ENCODE measurements around the gene EML1. TPM values are rescaled to one million over a fixed set of nuclear protein-coding genes. Genes with fewer than 3 reads are reported as not detected.

The EML1 gene, protein sequence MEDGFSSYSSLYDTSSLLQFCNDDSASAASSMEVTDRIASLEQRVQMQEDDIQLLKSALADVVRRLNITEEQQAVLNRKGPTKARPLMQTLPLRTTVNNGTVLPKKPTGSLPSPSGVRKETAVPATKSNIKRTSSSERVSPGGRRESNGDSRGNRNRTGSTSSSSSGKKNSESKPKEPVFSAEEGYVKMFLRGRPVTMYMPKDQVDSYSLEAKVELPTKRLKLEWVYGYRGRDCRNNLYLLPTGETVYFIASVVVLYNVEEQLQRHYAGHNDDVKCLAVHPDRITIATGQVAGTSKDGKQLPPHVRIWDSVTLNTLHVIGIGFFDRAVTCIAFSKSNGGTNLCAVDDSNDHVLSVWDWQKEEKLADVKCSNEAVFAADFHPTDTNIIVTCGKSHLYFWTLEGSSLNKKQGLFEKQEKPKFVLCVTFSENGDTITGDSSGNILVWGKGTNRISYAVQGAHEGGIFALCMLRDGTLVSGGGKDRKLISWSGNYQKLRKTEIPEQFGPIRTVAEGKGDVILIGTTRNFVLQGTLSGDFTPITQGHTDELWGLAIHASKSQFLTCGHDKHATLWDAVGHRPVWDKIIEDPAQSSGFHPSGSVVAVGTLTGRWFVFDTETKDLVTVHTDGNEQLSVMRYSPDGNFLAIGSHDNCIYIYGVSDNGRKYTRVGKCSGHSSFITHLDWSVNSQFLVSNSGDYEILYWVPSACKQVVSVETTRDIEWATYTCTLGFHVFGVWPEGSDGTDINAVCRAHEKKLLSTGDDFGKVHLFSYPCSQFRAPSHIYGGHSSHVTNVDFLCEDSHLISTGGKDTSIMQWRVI
- 0.98 and 1.8 TPM in 2 replicates for total RNA-seq

GRCh38 chr14:99793213-99794150, at the start of gene EML1:
Gene EML1 (plus strand): TSS chr14:99793413. CDS start chr14:99793477, 64 bp downstream.
- Mint-ChIP-seq H3K4me3 (peak within 1 kb of the TSS; percentile 59), H3K27ac (peak within 1 kb of the TSS; percentile 46), H3K36me3 (ENCODE audit: low read depth) (no peaks in the 10 kb centered on the region), H3K9me3 (no peaks in the 10 kb centered on the region), H3K4me1 (peaks cover 14% of the 10 kb centered on the region), H3K27me3 (peaks cover 66% of the 10 kb centered on the region)
- intact Hi-C loops (cut with micrococcal nuclease): loop anchor here (5.0 kb wide), 1 partner anchor 111 kb away; the partner anchor contains the start of gene CYP46A1
- DNase-seq: peak; percentile 93

- H3K36me3 Mint-ChIP-seq (ENCODE audit: low read depth): no peaks in the 10 kb centered on the region
- H3K9me3 Mint-ChIP-seq: no peaks in the 10 kb centered on the region
- H3K27me3 Mint-ChIP-seq: peaks cover 17% of the 10 kb centered on the region
- intact Hi-C loops (cut with micrococcal nuclease): no loop called here
- no peak overlapping the region for H3K4me3 Mint-ChIP-seq
- no peak for DNase-seq
- no peak overlapping the region for H3K27ac Mint-ChIP-seq
- no peaks in the 10 kb centered on the region for H3K4me1 Mint-ChIP-seq
These were observed 48.9 kb upstream of the EML1 start for GRCh38 chr14:99744199-99744872.

GRCh38 chr14:99744873-99745224, 48.4 kb upstream of the EML1 start:
- H3K9me3 Mint-ChIP-seq: no peaks in the 10 kb centered on the region
- no peak overlapping the region for H3K4me3 Mint-ChIP-seq
- no peaks in the 10 kb centered on the region for H3K4me1 Mint-ChIP-seq
- no peak overlapping the region for H3K27ac Mint-ChIP-seq
- intact Hi-C loops (cut with micrococcal nuclease): no loop called here
- H3K36me3 Mint-ChIP-seq (ENCODE audit: low read depth): no peaks in the 10 kb centered on the region
- DNase-seq: no peak
- peaks cover 13% of the 10 kb centered on the region for H3K27me3 Mint-ChIP-seq

DNA sequence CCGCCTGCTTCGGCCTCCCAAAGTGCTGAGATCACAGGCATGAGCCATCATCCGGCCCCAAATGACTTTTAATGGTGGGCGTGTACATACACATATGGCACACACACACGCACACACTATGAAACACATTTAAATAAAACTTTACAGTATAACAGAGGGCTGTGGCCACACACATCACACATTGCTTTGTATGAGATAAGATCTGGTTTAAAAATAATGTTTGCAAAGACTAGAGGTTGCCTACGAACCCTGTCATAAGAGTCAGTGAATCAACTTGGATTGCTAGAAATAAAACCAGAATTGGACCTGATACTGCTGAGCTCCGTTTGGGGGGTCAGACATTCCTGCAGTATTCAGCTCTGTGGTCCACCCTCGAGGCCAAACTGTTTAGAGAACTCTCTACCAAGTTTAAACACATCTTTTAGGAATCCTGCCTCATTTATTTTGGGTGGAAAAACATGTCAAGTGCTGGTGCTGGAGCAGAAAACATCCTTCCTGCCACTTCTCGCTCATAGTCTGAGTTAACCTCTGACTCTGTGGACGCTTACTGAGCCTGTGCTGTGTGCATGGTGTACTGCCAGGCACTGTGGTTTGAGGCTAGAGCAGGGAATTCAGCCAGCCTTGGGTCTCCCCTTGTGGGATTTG, 47.8 kb upstream of the EML1 start:
- intact Hi-C loops (cut with micrococcal nuclease): no loop called here

GRCh38 chr14:99747167-99747566, 46.0 kb upstream of the EML1 start:
- Mint-ChIP-seq H3K4me1 (no peaks in the 10 kb centered on the region), H3K27ac (no peak overlapping the region), H3K9me3 (no peaks in the 10 kb centered on the region), H3K27me3 (peaks cover 21% of the 10 kb centered on the region), H3K4me3 (no peak overlapping the region), H3K36me3 (ENCODE audit: low read depth) (no peaks in the 10 kb centered on the region)
- intact Hi-C loops (cut with micrococcal nuclease): no loop called here
- DNase-seq: no peak

More for the DNA sequence above, 47.8 kb upstream of the EML1 start:
- Mint-ChIP-seq H3K4me1 (no peaks in the 10 kb centered on the region), H3K27me3 (peaks cover 13% of the 10 kb centered on the region), H3K36me3 (ENCODE audit: low read depth) (no peaks in the 10 kb centered on the region), H3K27ac (no peak overlapping the region), H3K4me3 (no peak overlapping the region), H3K9me3 (no peaks in the 10 kb centered on the region)
- no peak for DNase-seq

DNA sequence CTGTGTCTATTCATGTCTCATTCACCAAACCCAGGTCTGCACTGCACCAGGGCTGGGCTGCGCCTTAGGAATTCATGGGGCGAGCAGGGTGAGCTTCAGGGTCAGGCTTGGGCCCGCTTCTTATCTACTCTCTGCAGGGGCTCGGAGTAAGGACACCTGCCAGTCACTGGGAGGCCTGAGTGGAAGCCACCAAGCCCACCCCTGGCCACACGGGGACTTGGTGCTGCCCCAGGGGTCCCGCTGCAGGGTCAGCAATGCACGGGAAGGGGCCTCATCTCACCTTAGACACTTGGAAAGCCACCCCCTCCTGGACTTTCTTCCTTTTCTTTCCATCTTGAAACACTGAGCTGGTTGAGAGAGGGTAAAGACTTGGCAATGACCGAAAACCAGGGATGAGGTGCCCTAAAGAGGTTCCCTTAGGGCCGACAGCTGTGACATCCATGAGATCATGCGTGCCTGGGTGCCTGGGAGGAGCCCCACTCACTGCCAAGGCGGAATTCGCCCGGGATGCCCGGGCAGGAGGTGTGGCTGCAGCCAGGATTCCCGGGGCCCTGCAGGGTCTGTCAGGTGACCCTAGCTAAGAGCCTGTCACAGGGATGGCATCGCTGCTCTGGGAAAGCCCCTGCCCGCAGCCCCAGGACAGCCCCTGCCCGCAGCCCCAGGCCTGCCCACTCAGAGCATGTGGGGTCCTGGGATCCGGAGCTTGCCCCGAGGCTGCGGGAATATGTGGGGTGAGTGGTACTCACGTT, 45.5 kb upstream of the EML1 start:
- Mint-ChIP-seq H3K27ac (no peak overlapping the region), H3K9me3 (no peaks in the 10 kb centered on the region), H3K4me3 (no peak overlapping the region), H3K4me1 (no peaks in the 10 kb centered on the region), H3K27me3 (peaks cover 25% of the 10 kb centered on the region), H3K36me3 (ENCODE audit: low read depth) (no peaks in the 10 kb centered on the region)
- intact Hi-C loops (cut with micrococcal nuclease): no loop called here
- DNase-seq: no peak

- H3K27ac Mint-ChIP-seq: no peak overlapping the region
- H3K36me3 Mint-ChIP-seq (ENCODE audit: low read depth): no peaks in the 10 kb centered on the region
- intact Hi-C loops (cut with micrococcal nuclease): no loop called here
These were observed 44.7 kb upstream of the EML1 start for GRCh38 chr14:99748529-99748928.

DNA sequence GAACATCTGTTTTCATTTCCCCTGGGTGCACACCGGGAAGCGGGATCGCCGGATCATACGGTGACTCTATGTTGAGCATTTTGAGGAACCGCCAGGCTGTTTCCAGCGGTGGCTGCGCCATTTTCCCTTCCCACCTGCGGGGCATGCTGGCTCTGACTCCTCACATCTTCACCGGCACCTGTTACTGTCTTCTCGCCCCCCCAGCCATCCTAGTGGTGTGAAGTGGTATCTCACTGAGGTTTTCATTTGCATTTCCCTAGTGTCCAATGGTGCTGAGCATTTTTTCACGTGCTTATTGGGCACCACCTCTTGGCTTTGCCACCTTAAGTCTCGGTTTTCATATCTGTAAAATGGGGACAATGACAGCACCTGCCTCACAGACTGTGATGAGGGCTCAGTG, 44.1 kb upstream of the EML1 start:
- intact Hi-C loops (cut with micrococcal nuclease): no loop called here
- peaks cover 31% of the 10 kb centered on the region for H3K27me3 Mint-ChIP-seq
- no peaks in the 10 kb centered on the region for H3K9me3 Mint-ChIP-seq
- no peak overlapping the region for H3K27ac Mint-ChIP-seq
- H3K4me1 Mint-ChIP-seq: peaks cover 2% of the 10 kb centered on the region
- no peak for DNase-seq
- H3K36me3 Mint-ChIP-seq (ENCODE audit: low read depth): no peaks in the 10 kb centered on the region
- no peak overlapping the region for H3K4me3 Mint-ChIP-seq

More at GRCh38 chr14:99748529-99748928, 44.7 kb upstream of the EML1 start:
- no peak for DNase-seq
- Mint-ChIP-seq H3K27me3 (peaks cover 28% of the 10 kb centered on the region), H3K4me1 (peaks cover 2% of the 10 kb centered on the region), H3K4me3 (no peak overlapping the region), H3K9me3 (no peaks in the 10 kb centered on the region)

GRCh38 chr14:99749763-99750715, 43.2 kb upstream of the EML1 start:
- no peaks in the 10 kb centered on the region for H3K36me3 Mint-ChIP-seq (ENCODE audit: low read depth)
- H3K9me3 Mint-ChIP-seq: no peaks in the 10 kb centered on the region
- H3K27ac Mint-ChIP-seq: no peak overlapping the region
- no peak for DNase-seq
- intact Hi-C loops (cut with micrococcal nuclease): no loop called here
- peaks cover 2% of the 10 kb centered on the region for H3K4me1 Mint-ChIP-seq
- peaks cover 31% of the 10 kb centered on the region for H3K27me3 Mint-ChIP-seq
- no peak overlapping the region for H3K4me3 Mint-ChIP-seq

DNA sequence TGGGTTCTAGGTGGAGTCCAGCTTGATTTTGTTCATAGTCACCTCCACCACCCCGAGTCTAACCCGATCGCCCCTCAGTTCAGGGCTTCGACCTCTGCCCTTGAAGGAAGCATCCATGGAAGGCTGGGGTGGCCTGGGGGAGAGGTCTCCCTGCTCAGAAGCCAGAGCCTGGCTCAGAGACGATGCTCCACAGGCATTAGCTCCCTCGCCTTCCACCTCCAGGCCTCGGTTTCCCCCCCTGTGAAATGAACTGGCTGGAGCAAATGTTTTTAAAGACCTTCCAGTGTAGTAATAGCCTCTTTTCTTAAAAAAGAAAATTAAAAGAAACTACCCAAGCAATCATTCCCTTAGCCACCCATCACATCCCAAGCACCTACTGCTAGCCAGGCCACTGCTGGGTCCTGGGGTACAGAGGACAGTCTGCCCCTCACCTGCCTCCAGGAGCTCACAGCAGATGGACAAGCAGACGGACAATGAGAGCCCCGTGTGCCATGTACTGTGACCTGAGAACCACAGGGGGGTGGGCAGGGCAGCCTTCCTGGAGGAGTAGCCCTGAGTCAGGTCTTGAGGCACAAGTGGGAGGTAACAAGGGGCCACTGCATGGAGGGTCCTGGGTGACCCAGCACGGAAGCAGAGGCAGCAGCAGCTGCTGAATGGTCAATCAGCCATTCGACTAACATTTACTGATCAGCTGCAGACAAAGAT, 42.3 kb upstream of the EML1 start:
- Mint-ChIP-seq H3K4me3 (no peak overlapping the region), H3K27me3 (peaks cover 29% of the 10 kb centered on the region), H3K27ac (no peak overlapping the region), H3K9me3 (no peaks in the 10 kb centered on the region), H3K4me1 (peaks cover 2% of the 10 kb centered on the region), H3K36me3 (ENCODE audit: low read depth) (no peaks in the 10 kb centered on the region)
- intact Hi-C loops (cut with micrococcal nuclease): no loop called here
- no peak for DNase-seq
